OCI-LY1 (cell line): ENCODE measurements around the gene TRIM59.

Source experiments
- H2AFZ ChIP-seq: fragments of 200-600 bp; sonication (generic), shearing (Covaris generic); 2 replicates; pipeline ENCODE4 v1.6.0; 2014; ENCODE audit warnings: antibody characterized with exemption, mild to moderate bottlenecking, low read length
- H3F3A ChIP-seq: fragments of 200-600 bp; sonication (generic), shearing (Covaris generic); 2 replicates; pipeline ENCODE4 v1.6.0; 2014; ENCODE audit warnings: mild to moderate bottlenecking, antibody characterized with exemption, low read length, moderate library complexity; ENCODE audit not compliant: insufficient read depth
- H3K27ac ChIP-seq: fragments of 200-600 bp; sonication (generic); 2 replicates; pipeline ENCODE4 v1.5.1; 2014; ENCODE audit warnings: low read length, mixed run types, mild to moderate bottlenecking, low read depth; ENCODE audit not compliant: poor library complexity, severe bottlenecking
- H3K27me3 ChIP-seq: fragments of 200-600 bp; sonication (generic); 2 replicates; pipeline ENCODE4 v1.6.0; 2014; ENCODE audit warnings: antibody characterized with exemption, mild to moderate bottlenecking, low read length, moderate library complexity; ENCODE audit not compliant: insufficient read depth
- H3K36me3 ChIP-seq: fragments of 200-600 bp; sonication (generic); 2 replicates; pipeline ENCODE4 v1.6.1; 2014; ENCODE audit warnings: mild to moderate bottlenecking, antibody characterized with exemption, low read length, moderate library complexity, mixed read lengths; ENCODE audit not compliant: insufficient read depth
- H3K4me1 ChIP-seq: fragments of 200-600 bp; sonication (generic); 2 replicates; pipeline ENCODE4 v1.5.1; 2014; ENCODE audit warnings: mild to moderate bottlenecking, low read length, moderate library complexity; ENCODE audit not compliant: insufficient read depth, severe bottlenecking
- H3K4me2 ChIP-seq: fragments of 200-600 bp; sonication (generic), shearing (Covaris generic); 2 replicates; pipeline ENCODE4 v1.6.1; 2014; ENCODE audit warnings: low read length
- H3K4me3 ChIP-seq: fragments of 200-600 bp; sonication (generic); 2 replicates; pipeline ENCODE4 v1.5.1; 2014; ENCODE audit warnings: low read length, low read depth, mild to moderate bottlenecking, mixed read lengths; ENCODE audit not compliant: poor library complexity, severe bottlenecking
- H3K79me2 ChIP-seq: fragments of 200-600 bp; shearing (Covaris generic); 2 replicates; pipeline ENCODE4 v1.6.1; 2016; ENCODE audit warnings: mixed run types, low read length, mixed read lengths; ENCODE audit not compliant: insufficient read depth
- H3K9ac ChIP-seq: fragments of 200-600 bp; sonication (generic), shearing (Covaris generic); 2 replicates; pipeline ENCODE4 v1.6.1; 2014; ENCODE audit warnings: mild to moderate bottlenecking, low read length, mixed read lengths
- H3K9me2 ChIP-seq: fragments of 200-600 bp; sonication (generic), shearing (Covaris generic); 2 replicates; pipeline ENCODE4 v1.6.1; 2014; ENCODE audit warnings: low read depth, mild to moderate bottlenecking, low read length, mixed read lengths
- H3K9me3 ChIP-seq: fragments of 200-600 bp; shearing (Covaris generic); 2 replicates; pipeline ENCODE4 v1.6.1; 2014; ENCODE audit warnings: low read length, mixed read lengths
- H4K20me1 ChIP-seq: fragments of 200-600 bp; sonication (generic), shearing (Covaris generic); 2 replicates; pipeline ENCODE4 v1.6.0; 2016; ENCODE audit warnings: mild to moderate bottlenecking, low read length; ENCODE audit not compliant: insufficient read depth
- CTCF ChIP-seq: fragments of 200-600 bp; sonication (generic), shearing (Covaris generic); IDR thresholded peaks from 2 replicates; pipeline ENCODE4 v1.5.1; 2017; ENCODE audit warnings: mild to moderate bottlenecking, antibody characterized with exemption, low read length, moderate library complexity, mixed read lengths
- EZH2 ChIP-seq: fragments of 200-600 bp; sonication (generic), shearing (Covaris generic); IDR thresholded peaks from 2 replicates; pipeline ENCODE4 v1.8.0; 2017; ENCODE audit warnings: borderline replicate concordance, mixed run types, mild to moderate bottlenecking, antibody characterized with exemption, low read length, moderate library complexity, mixed read lengths

The TRIM59 gene

GRCh38 chr3:160464971-160465370 is 15.4 kb upstream of the TRIM59 start:
- no peak overlapping the region for H2AFZ ChIP-seq
- peaks cover 7% of the 10 kb centered on the region; the same call in 1 of the 2 replicates for H3K9me3 ChIP-seq
- H3K9ac ChIP-seq, result no peak overlapping the region
- no peak overlapping the region for H3K27ac ChIP-seq
- no peak overlapping the region for H3K4me2 ChIP-seq
- no peaks in the 10 kb centered on the region for H3K4me1 ChIP-seq
- H3K79me2 ChIP-seq, result no peaks in the 10 kb centered on the region
- H3K27me3 ChIP-seq, result no peaks in the 10 kb centered on the region; the same call in 1 of the 2 replicates
- no peak overlapping the region for H3K4me3 ChIP-seq
- no peaks in the 10 kb centered on the region for H3K9me2 ChIP-seq
- H4K20me1 ChIP-seq, result no peaks in the 10 kb centered on the region
- no peaks in the 10 kb centered on the region for H3F3A ChIP-seq
- H3K36me3 ChIP-seq, result no peaks in the 10 kb centered on the region
- TF ChIP-seq EZH2, result no peak
- TF ChIP-seq CTCF, result no peak

GRCh38 chr3:160464321-160464720 is 14.7 kb upstream of the TRIM59 start:
- Histone ChIP-seq H3K9ac (no peak overlapping the region), H3K79me2 (no peaks in the 10 kb centered on the region), H3F3A (no peaks in the 10 kb centered on the region)

GRCh38 chr3:160460033-160460432 is 10.4 kb upstream of the TRIM59 start:
- Histone ChIP-seq H3K9me3 (no peaks in the 10 kb centered on the region), H3K9ac (no peak overlapping the region), H3K79me2 (no peaks in the 10 kb centered on the region), H3K27ac (no peak overlapping the region), H3K4me3 (no peak overlapping the region), H3K27me3 (no peaks in the 10 kb centered on the region; the same call in none of the 2 replicates), H3F3A (no peaks in the 10 kb centered on the region), H4K20me1 (no peaks in the 10 kb centered on the region), H2AFZ (no peak overlapping the region), H3K36me3 (no peaks in the 10 kb centered on the region), H3K4me1 (no peaks in the 10 kb centered on the region), H3K9me2 (no peaks in the 10 kb centered on the region), H3K4me2 (no peak overlapping the region)
- TF ChIP-seq CTCF (no peak), EZH2 (no peak)

More at GRCh38 chr3:160464321-160464720, 14.7 kb upstream of the TRIM59 start:
- Histone ChIP-seq H3K27ac (no peak overlapping the region), H3K9me3 (peaks cover 4% of the 10 kb centered on the region; the same call in 1 of the 2 replicates), H2AFZ (no peak overlapping the region), H3K9me2 (no peaks in the 10 kb centered on the region), H3K4me1 (no peaks in the 10 kb centered on the region), H3K36me3 (no peaks in the 10 kb centered on the region), H3K4me2 (no peak overlapping the region), H3K27me3 (no peaks in the 10 kb centered on the region; the same call in 1 of the 2 replicates), H3K4me3 (no peak overlapping the region), H4K20me1 (no peaks in the 10 kb centered on the region)
- TF ChIP-seq EZH2 (no peak), CTCF (no peak)
